PFSK-1 (cell line): ENCODE data around the gene C1orf52.

Experiments used
- FOXP2 ChIP-seq: optimal IDR thresholded peaks from 2 replicates; pipeline ENCODE3; 2011; ENCODE audit warnings: borderline replicate concordance, control low read depth, inconsistent platforms; ENCODE audit not compliant: insufficient read depth; ENCODE audit errors: extremely low read length, extremely low read depth
- POLR2AphosphoS5 ChIP-seq: IDR thresholded peaks from 2 replicates; pipeline ENCODE4 v1.6.1; 2012; ENCODE audit warnings: low read depth, mild to moderate bottlenecking, control low read depth, low read length, moderate library complexity
- REST ChIP-seq, 2 experiments: IDR thresholded peaks; 2 replicates each; pipeline versions ENCODE4 v1.6.1 to v1.8.0; 2011 to 2012; ENCODE audit warnings: low read depth in 2 of 2, low read length in 2 of 2, control low read depth in 1 of 2, inconsistent platforms in 1 of 2, mild to moderate bottlenecking in 1 of 2, moderate library complexity in 1 of 2; ENCODE audit not compliant: insufficient read depth in 1 of 2
- SIN3A ChIP-seq: IDR thresholded peaks from 2 replicates; pipeline ENCODE4 v1.6.1; 2012; ENCODE audit warnings: mild to moderate bottlenecking, low read length, moderate library complexity, borderline replicate concordance; ENCODE audit not compliant: insufficient read depth
- TAF1 ChIP-seq: IDR thresholded peaks from 2 replicates; pipeline ENCODE4 v1.6.1; 2012; ENCODE audit warnings: low read length, control low read depth, borderline replicate concordance; ENCODE audit not compliant: insufficient read depth

The C1orf52 gene

GRCh38 chr1:85203573-85204171 lies 55.8 kb downstream of the C1orf52 start:
- no peak for TF ChIP-seq REST (IDR thresholded peaks at IDR 0.05; ENCODE audit: insufficient read depth in 1 of 2, low read depth in 2 of 2, low read length in 2 of 2)

- TF ChIP-seq SIN3A (no peak), POLR2AphosphoS5 (no peak), REST (IDR thresholded peaks at IDR 0.05; ENCODE audit: insufficient read depth in 1 of 2, low read depth in 2 of 2, low read length in 2 of 2) (no peak), FOXP2 (no peak), TAF1 (no peak)
Observed at GRCh38 chr1:85202864-85203255, 56.6 kb downstream of the C1orf52 start.

GRCh38 chr1:85202092-85202863 lies 57.2 kb downstream of the C1orf52 start:
- TF ChIP-seq TAF1, result no peak
- TF ChIP-seq POLR2AphosphoS5, result no peak
- no peak for TF ChIP-seq FOXP2
- no peak for TF ChIP-seq REST (IDR thresholded peaks at IDR 0.05; ENCODE audit: insufficient read depth in 1 of 2, low read depth in 2 of 2, low read length in 2 of 2)
- TF ChIP-seq SIN3A, result no peak

GRCh38 chr1:85201340-85202091 lies 57.9 kb downstream of the C1orf52 start:
- no peak for TF ChIP-seq TAF1
- TF ChIP-seq SIN3A, result no peak
- TF ChIP-seq FOXP2, result peak; percentile 6
- 0 out of 4 replicates have a peak, but pooled peaks of 1 of the 2 experiments have one; percentile 10 for TF ChIP-seq REST (IDR thresholded peaks at IDR 0.05; ENCODE audit: insufficient read depth in 1 of 2, low read depth in 2 of 2, low read length in 2 of 2)
- no peak for TF ChIP-seq POLR2AphosphoS5
